Renal cortex interstitium (tissue), 15 donors: Measurements from ENCODE around the gene PGD. TPM values are rescaled to one million over a fixed set of nuclear protein-coding genes. Genes with fewer than 3 reads are reported as not detected.

Source experiments
- DNase-seq, 11 donors: peaks; one replicate each; pipeline ENCODE4 v3.0.0-alpha.2; 2013; ENCODE audit warnings: low read depth in 9 of 11, low spot score in 4 of 11; ENCODE audit errors: extremely low read depth in 1 of 11
- long read RNA-seq, 16 experiments: transcript quantifications; one replicate each; lab custom pipeline, GENCODE V29; 2026
- polyA plus RNA-seq, 3 donors: library from polyadenylated mRNA; unstranded; fragments of 120-200 nt; gene quantifications; one replicate each; pipeline ENCODE4 v1.2.1, GENCODE V29; 2013; ENCODE audit not compliant: insufficient read length in 3 of 3

Gene PGD
- 100 to 1,000 TPM; 168 to 220 (median 180) TPM for polyA plus RNA-seq
- long read RNA-seq, donor 1, transcript PGD-201 (13 exons, 1,885 nt): major isoform, 28 of 36 reads
- long read RNA-seq, donor 1, partial matches to known transcripts: 7 of 36 reads
- long read RNA-seq, donor 1, other reads (novel, unspliced or antisense): 0 of 36 reads
- long read RNA-seq, donor 2, transcript PGD-201 (13 exons, 1,885 nt): major isoform, 33 of 51 reads
- long read RNA-seq, donor 2, partial matches to known transcripts: 18 of 51 reads
- long read RNA-seq, donor 2, other reads (novel, unspliced or antisense): 0 of 51 reads
- long read RNA-seq, donor 3, transcript PGD-201 (13 exons, 1,885 nt): major isoform, 53 of 77 reads
- long read RNA-seq, donor 3, partial matches to known transcripts: 24 of 77 reads
- long read RNA-seq, donor 3, other reads (novel, unspliced or antisense): 0 of 77 reads
- long read RNA-seq, donor 4, transcript PGD-201 (13 exons, 1,885 nt): major isoform, 22 of 22 reads
- long read RNA-seq, donor 4, partial matches to known transcripts: 0 of 22 reads
- long read RNA-seq, donor 4, other reads (novel, unspliced or antisense): 0 of 22 reads
- long read RNA-seq, donor 5: 0 reads
- long read RNA-seq, donor 6, transcript PGD-201 (13 exons, 1,885 nt): major isoform, 22 of 37 reads
- long read RNA-seq, donor 6, partial matches to known transcripts: 15 of 37 reads
- long read RNA-seq, donor 6, other reads (novel, unspliced or antisense): 0 of 37 reads
- long read RNA-seq, donor 7, transcript PGD-201 (13 exons, 1,885 nt): major isoform, 49 of 56 reads
- long read RNA-seq, donor 7, partial matches to known transcripts: 6 of 56 reads
- long read RNA-seq, donor 7, other reads (novel, unspliced or antisense): 0 of 56 reads
- long read RNA-seq, donor 8, transcript PGD-201 (13 exons, 1,885 nt): major isoform, 60 of 89 reads
- long read RNA-seq, donor 8, partial matches to known transcripts: 29 of 89 reads
- long read RNA-seq, donor 8, other reads (novel, unspliced or antisense): 0 of 89 reads
- long read RNA-seq, donor 9, transcript PGD-201 (13 exons, 1,885 nt): major isoform, 29 of 51 reads
- long read RNA-seq, donor 9, partial matches to known transcripts: 22 of 51 reads
- long read RNA-seq, donor 9, other reads (novel, unspliced or antisense): 0 of 51 reads
- long read RNA-seq, donor 10, transcript PGD-201 (13 exons, 1,885 nt): major isoform, 34 of 45 reads
- long read RNA-seq, donor 10, partial matches to known transcripts: 11 of 45 reads
- long read RNA-seq, donor 10, other reads (novel, unspliced or antisense): 0 of 45 reads
- long read RNA-seq, donor 11, transcript PGD-201 (13 exons, 1,885 nt): major isoform, 32 of 39 reads
- long read RNA-seq, donor 11, partial matches to known transcripts: 7 of 39 reads
- long read RNA-seq, donor 11, other reads (novel, unspliced or antisense): 0 of 39 reads
- long read RNA-seq, donor 12, transcript PGD-201 (13 exons, 1,885 nt): major isoform, 16 of 21 reads
- long read RNA-seq, donor 12, partial matches to known transcripts: 0 of 21 reads
- long read RNA-seq, donor 12, other reads (novel, unspliced or antisense): 5 of 21 reads
- long read RNA-seq, donor 13, transcript PGD-201 (13 exons, 1,885 nt): major isoform, 71 of 94 reads
- long read RNA-seq, donor 13, partial matches to known transcripts: 23 of 94 reads
- long read RNA-seq, donor 13, other reads (novel, unspliced or antisense): 0 of 94 reads
- long read RNA-seq, donor 14, transcript PGD-201 (13 exons, 1,885 nt): major isoform, 47 of 54 reads
- long read RNA-seq, donor 14, partial matches to known transcripts: 6 of 54 reads
- long read RNA-seq, donor 14, other reads (novel, unspliced or antisense): 0 of 54 reads
- long read RNA-seq, donor 15, transcript PGD-201 (13 exons, 1,885 nt): major isoform, 22 of 34 reads
- long read RNA-seq, donor 15, partial matches to known transcripts: 12 of 34 reads
- long read RNA-seq, donor 15, other reads (novel, unspliced or antisense): 0 of 34 reads
- long read RNA-seq, donor 16, transcript PGD-201 (13 exons, 1,885 nt): major isoform, 92 of 127 reads
- long read RNA-seq, donor 16, partial matches to known transcripts: 35 of 127 reads
- long read RNA-seq, donor 16, other reads (novel, unspliced or antisense): 0 of 127 reads

DNA sequence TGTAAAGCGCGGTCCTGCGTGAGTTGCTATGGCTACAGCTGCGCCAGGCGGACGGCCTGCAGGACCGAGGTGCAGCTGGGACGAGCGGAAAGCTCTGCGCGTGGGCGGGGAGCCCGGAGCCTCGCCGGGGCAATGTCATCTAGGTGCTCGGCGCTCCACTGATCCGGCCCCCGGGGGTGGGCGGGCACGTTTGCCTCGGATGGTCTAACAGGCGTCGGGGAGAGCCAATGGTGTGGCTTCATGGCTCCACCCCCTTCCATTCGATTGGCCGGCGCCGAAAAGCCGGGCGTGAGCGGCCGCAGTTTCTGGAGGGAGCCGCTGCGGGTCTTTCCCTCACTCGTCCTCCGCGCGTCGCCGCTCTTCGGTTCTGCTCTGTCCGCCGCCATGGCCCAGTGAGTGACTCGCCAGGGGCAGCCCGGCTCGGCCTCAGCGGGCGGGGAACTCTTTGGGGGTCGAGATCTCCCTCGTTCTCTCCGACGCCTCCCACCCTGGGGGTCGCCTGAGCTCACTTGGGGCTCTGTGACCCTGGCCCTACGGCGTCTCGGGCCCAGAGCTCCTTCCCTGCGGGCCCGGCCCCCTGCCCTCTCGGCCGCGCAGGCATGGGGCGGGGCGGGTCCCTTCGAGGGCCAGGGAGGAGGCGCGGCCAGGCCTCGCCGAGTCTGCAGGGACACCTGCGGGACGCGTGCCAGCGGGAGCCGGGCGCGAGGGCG lies at the start of gene PGD:
Gene PGD (plus strand): TSS at position 331 of the 710 bp plus-strand sequence. CDS start 54 bp downstream, at position 385.
- DNase-seq: peak; percentile 87 to 97 (median 95)

GRCh38 chr1:10353282-10353681 lies 45.6 kb upstream of the PGD start:
- peak in 1 of 11 donors; percentile 4 for DNase-seq

- no peak for DNase-seq
These were observed 45.2 kb upstream of the PGD start for GRCh38 chr1:10353693-10354092.

DNA sequence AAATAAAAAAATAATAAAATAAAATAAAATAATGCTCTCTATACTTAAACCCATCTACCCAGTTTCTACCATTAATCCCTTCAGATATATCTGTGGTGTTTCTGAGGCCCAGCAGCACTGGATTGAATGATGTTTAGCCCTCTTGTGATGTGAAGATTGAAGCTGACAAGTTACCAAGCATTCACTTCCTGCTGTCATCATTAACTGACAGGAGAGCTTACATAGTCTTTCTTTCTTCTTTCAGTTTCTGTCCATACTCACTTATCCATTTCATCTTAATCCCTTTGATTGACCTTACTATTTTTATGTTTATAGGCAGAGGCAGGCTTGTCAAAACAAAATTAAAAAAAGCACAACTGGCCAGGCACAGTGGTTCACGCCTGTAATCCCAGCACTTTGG lies 38.8 kb upstream of the PGD start:
- no peak for DNase-seq

- DNase-seq: no peak
These were observed 37.3 kb upstream of the PGD start for GRCh38 chr1:10361515-10361914.

DNA sequence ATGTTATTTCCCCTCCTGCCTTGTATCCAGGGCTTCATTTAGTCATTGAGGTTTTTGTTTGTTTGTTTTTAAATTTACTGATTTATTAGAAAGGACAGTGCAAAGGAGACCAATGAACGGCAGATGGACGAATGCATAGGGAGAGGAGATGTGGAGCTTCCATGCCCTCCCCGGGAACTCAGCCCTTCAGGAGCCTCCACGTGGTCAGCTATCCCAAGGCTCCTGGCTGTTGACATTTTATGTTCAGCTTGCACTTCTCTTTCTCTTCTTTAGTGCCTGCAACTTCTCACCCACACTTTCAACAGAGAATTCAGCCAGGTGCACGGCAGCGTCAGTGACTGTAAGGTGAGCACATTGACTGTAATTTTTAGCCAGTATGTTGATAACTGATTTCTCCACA lies 30.7 kb upstream of the PGD start:
- DNase-seq: no peak

- no peak for DNase-seq
These were observed 24.4 kb upstream of the PGD start for GRCh38 chr1:10374442-10374860.

DNA sequence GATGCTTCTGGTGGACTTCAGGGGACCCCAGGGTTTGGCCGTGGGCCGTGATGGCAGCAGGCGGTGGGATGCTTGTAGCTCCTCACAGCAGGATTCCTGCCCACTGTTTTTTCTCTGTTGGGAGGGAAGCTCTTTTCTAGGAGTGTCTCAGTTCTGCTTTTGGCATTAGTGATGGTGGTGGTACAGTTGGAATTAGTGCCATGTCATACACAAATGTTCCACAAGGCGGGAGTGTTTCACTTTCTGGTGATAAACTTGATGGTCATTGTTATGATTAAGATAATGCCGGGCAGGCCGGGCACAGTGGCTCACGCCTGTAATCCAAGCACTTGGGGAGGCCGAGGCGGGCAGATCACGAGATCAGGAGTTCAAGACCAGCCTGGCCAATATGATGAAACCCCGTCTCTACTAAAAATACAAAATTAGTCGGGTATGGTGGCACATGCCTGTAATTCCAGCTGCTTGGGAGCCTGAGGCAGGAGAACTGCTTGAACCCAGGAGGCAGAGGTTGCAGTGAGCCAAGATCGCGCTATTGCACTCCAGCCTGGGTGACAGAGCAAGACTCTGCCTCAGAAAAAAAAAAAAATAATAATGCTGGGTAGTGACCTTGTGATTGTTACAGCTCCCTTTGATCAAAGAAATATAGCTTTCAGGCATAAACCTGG lies 21.4 kb upstream of the PGD start:
- peak in 5 of 11 donors; percentile 46 to 56 (median 53) for DNase-seq

GRCh38 chr1:10378081-10378841 lies 20.6 kb upstream of the PGD start:
- peak in 2 of 11 donors; percentile 7 to 8 for DNase-seq

GRCh38 chr1:10379101-10379620 lies 19.7 kb upstream of the PGD start:
- DNase-seq: no peak

DNA sequence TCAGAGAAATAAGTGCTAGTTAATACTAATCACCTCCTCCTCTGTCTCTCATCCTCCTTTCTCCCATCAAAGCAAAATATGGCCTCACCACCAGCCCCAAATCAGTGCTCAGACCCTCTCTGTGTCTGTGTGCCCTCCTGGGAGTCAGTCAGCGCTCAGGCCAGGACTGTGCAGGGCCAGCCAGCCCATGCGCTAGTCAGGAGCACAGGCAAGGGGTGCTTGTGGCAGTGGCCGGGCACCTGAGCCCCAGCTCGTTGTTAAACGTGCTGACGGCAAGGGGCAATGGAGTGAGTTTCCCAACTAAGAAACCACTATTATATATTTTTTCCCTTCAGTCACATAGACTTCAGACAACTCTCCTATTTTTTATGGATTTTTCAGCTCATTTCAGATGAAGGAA lies 19.2 kb upstream of the PGD start:
- DNase-seq: no peak

DNA sequence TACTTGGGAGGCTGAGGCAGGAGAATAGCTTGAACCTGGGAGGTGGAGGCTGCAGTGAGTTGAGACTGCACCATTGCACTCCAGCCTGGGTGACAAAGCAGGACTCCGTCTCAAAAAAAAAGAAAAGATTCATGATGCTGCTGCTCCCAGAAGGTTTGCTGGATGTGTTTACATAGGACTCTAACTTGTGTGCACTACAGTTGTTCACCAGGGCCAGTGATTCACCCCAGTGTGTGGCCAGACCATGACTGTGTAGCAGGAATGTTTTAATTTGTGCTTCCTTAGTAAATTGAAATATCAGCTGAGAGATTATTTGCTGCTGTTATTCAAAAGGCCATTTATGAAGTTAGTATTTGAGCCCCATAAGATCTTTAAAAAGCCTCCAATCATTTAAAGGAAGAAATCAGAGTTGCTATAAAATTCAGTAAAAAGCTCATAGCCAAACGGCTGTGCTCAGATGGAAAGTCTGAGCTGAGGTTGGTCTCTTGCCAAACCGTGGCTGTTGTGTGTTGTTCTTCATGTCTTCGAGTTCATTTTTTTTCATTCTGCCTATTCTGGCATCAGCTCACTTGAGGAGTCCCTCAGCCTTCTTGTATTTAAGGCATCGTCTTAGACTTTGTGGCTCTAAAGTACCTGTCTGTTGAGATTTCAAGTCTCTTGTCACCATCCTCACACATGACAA lies 18.1 kb upstream of the PGD start:
- DNase-seq: peak in 1 of 11 donors; percentile 8

DNA sequence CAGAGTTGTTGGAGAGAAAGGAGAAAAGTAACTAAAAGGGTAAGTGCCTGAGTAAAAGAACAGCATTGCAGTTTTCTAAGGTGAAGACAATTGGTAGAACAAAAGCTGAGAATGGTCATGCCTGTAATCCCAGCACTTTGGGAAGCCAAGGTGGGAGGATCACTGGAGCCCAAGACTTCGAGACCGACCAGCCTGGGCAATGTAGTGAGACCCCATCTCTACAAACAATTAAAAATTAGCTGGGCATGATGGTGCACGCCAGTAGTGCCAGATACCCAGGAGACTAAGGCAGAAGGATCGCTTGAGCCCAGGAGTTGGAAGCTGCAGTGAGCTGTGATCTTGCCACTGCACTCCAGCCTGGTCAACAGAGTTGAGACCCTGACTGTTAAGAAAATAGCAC lies 15.2 kb upstream of the PGD start:
- no peak for DNase-seq

GRCh38 chr1:10384219-10384618 lies 14.6 kb upstream of the PGD start:
- no peak for DNase-seq
